ENCODE results near the gene MARCHF9. TPM values are rescaled to one million over a fixed set of nuclear protein-coding genes. Genes with fewer than 3 reads are reported as not detected.

Gene MARCHF9
- total and polyA plus RNA-seq, 2 experiments from 2014 or later = 0.18 to 0.97 TPM

DNA sequence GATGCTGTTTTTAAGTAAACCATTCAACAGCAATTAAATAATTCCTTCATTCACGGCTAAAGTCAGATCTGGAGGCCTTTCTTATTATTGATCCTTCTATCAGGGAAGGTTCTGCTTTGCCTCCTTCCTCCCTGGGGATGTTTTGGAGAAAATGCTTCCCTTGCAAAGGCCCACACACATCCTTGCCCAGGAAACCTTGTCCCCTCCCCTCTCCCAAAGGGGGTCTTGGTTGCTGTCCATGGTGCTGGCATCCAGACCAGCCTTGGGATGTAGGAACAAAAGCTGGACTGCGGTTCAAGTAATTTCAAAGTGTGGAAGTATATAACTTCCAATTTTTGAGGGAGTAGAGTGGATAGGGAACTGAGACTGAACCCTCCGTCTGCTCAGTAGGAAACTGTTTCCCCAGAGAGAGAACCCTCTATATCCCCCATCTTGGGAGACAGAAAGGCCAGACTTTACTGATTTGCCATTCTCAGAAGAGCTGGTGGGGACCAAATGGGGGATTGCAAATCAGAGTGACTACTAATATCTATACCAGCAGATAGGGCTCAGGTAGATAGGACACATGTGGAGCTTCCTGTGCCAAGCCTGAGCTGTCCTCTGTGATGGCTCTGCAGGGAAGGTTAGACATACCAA is 5.6 kb downstream of the MARCHF9 start:
- Histone ChIP-seq H3K4me1 (ENCODE audit: insufficient read depth) (no peaks in the 10 kb centered on the region), H3F3A (ENCODE audit: insufficient read depth) (no peaks in the 10 kb centered on the region), H3K27me3 (replicated peaks; ENCODE audit: insufficient read depth) (peaks cover 20% of the 10 kb centered on the region), H3K4me2 (ENCODE audit: unreplicated experiment) (no peak overlapping the region), H3K4me3 (no peak overlapping the region), H3K79me2 (ENCODE audit: insufficient read depth) (no peaks in the 10 kb centered on the region), H3K9ac (no peak overlapping the region), H3K9me2 (ENCODE audit: insufficient read depth) (no peaks in the 10 kb centered on the region), H4K20me1 (ENCODE audit: insufficient read depth) (no peaks in the 10 kb centered on the region), H3K36me3 (ENCODE audit: low read depth) (no peaks in the 10 kb centered on the region), H3K9me3 (ENCODE audit: low read depth) (no peaks in the 10 kb centered on the region), H3K27ac (no peak overlapping the region), H2AFZ (no peak overlapping the region)
- 86 to 92% methylated on average over 3 of the region's 3 CpGs for WGBS, 2 experiments (ENCODE audit: low coverage in 1 of 2, low lambda C conversion rate in 2 of 2, missing lambda C conversion rate in 2 of 2)
- in situ Hi-C loops (cut with MboI) = no loop called here
- no peak for DNase-seq
- TF ChIP-seq EZH2phosphoT487 (IDR thresholded peaks at IDR 0.05; ENCODE audit: insufficient read depth, low read depth) (no peak), EZH2 (IDR thresholded peaks at IDR 0.05; ENCODE audit: insufficient read depth, poor library complexity, severe bottlenecking) (no peak)

GRCh38 chr12:57761391-57761998 is 6.6 kb downstream of the MARCHF9 start:
- in situ Hi-C loops (cut with MboI) = no loop called here
- Histone ChIP-seq H3K9ac (no peak overlapping the region), H4K20me1 (ENCODE audit: insufficient read depth) (no peaks in the 10 kb centered on the region), H3K4me3 (no peak overlapping the region), H3K9me3 (ENCODE audit: low read depth) (no peaks in the 10 kb centered on the region), H3K4me2 (ENCODE audit: unreplicated experiment) (no peak overlapping the region), H3K27me3 (replicated peaks; ENCODE audit: insufficient read depth) (peaks cover 19% of the 10 kb centered on the region), H2AFZ (no peak overlapping the region), H3K4me1 (ENCODE audit: insufficient read depth) (no peaks in the 10 kb centered on the region), H3K79me2 (ENCODE audit: insufficient read depth) (no peaks in the 10 kb centered on the region), H3K9me2 (ENCODE audit: insufficient read depth) (no peaks in the 10 kb centered on the region), H3F3A (ENCODE audit: insufficient read depth) (peaks cover 4% of the 10 kb centered on the region; the same call in 1 of the 2 replicates), H3K36me3 (ENCODE audit: low read depth) (no peaks in the 10 kb centered on the region), H3K27ac (no peak overlapping the region)
- TF ChIP-seq EZH2 (IDR thresholded peaks at IDR 0.05; ENCODE audit: insufficient read depth, poor library complexity, severe bottlenecking) (no peak), EZH2phosphoT487 (IDR thresholded peaks at IDR 0.05; ENCODE audit: insufficient read depth, low read depth) (no peak)
- 68 to 71% methylated on average over 4 of the region's 4 CpGs for WGBS, 2 experiments (ENCODE audit: low coverage in 1 of 2, low lambda C conversion rate in 2 of 2, missing lambda C conversion rate in 2 of 2)
- DNase-seq = no peak

DNA sequence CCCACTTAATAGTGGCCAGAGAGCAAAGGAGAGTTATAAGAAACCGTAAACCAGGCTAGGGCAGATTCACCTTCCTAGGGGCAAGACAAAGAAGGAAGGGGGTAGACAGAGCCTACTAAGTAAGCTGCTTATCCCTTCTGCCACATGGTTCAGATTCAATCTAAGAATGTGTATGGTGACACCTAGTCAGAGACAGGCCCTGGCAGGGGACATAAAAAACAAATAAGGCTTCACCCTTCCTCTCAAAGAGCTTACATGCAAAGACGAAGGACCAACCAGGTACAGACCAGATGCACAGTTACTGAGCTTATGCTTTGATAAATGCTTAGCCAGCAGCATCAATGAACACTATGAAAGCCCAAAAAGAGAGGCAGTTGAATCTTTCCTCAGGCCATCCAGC is 7.6 kb downstream of the MARCHF9 start:
- 68 to 75% methylated on average over 2 of the region's 2 CpGs for WGBS, 2 experiments (ENCODE audit: low coverage in 1 of 2, low lambda C conversion rate in 2 of 2, missing lambda C conversion rate in 2 of 2)
- in situ Hi-C loops (cut with MboI) = no loop called here
- Histone ChIP-seq H3K9me2 (ENCODE audit: insufficient read depth) (no peaks in the 10 kb centered on the region), H2AFZ (no peak overlapping the region), H3K79me2 (ENCODE audit: insufficient read depth) (no peaks in the 10 kb centered on the region), H3K27me3 (replicated peaks; ENCODE audit: insufficient read depth) (peaks cover 15% of the 10 kb centered on the region), H4K20me1 (ENCODE audit: insufficient read depth) (no peaks in the 10 kb centered on the region), H3K9me3 (ENCODE audit: low read depth) (no peaks in the 10 kb centered on the region), H3K36me3 (ENCODE audit: low read depth) (no peaks in the 10 kb centered on the region), H3K9ac (no peak overlapping the region), H3K27ac (no peak overlapping the region), H3K4me3 (no peak overlapping the region), H3F3A (ENCODE audit: insufficient read depth) (peaks cover 4% of the 10 kb centered on the region; the same call in 1 of the 2 replicates), H3K4me1 (ENCODE audit: insufficient read depth) (0 out of 2 replicates have a peak, but pooled peaks cover 8% of the 10 kb centered on the region), H3K4me2 (ENCODE audit: unreplicated experiment) (no peak overlapping the region)
- DNase-seq = no peak
- TF ChIP-seq EZH2 (IDR thresholded peaks at IDR 0.05; ENCODE audit: insufficient read depth, poor library complexity, severe bottlenecking) (no peak), EZH2phosphoT487 (IDR thresholded peaks at IDR 0.05; ENCODE audit: insufficient read depth, low read depth) (no peak)

- H3K4me2 ChIP-seq (ENCODE audit: unreplicated experiment) = no peak overlapping the region
- H3K9me2 ChIP-seq (ENCODE audit: insufficient read depth) = no peaks in the 10 kb centered on the region
- peaks cover 4% of the 10 kb centered on the region; the same call in 1 of the 2 replicates for H3F3A ChIP-seq (ENCODE audit: insufficient read depth)
- 0 out of 2 replicates have a peak, but pooled peaks cover 9% of the 10 kb centered on the region for H3K4me1 ChIP-seq (ENCODE audit: insufficient read depth)
- DNase-seq = no peak
- no peak overlapping the region for H2AFZ ChIP-seq
- no peaks in the 10 kb centered on the region for H3K79me2 ChIP-seq (ENCODE audit: insufficient read depth)
- H3K27me3 ChIP-seq (replicated peaks; ENCODE audit: insufficient read depth) = peaks cover 15% of the 10 kb centered on the region
- no peaks in the 10 kb centered on the region for H3K9me3 ChIP-seq (ENCODE audit: low read depth)
- no peaks in the 10 kb centered on the region for H3K36me3 ChIP-seq (ENCODE audit: low read depth)
- 83 to 84% methylated on average over 6 of the region's 6 CpGs for WGBS, 2 experiments (ENCODE audit: low coverage in 1 of 2, low lambda C conversion rate in 2 of 2, missing lambda C conversion rate in 2 of 2)
- no peak overlapping the region for H3K9ac ChIP-seq
- H3K4me3 ChIP-seq = no peak overlapping the region
- H4K20me1 ChIP-seq (ENCODE audit: insufficient read depth) = no peaks in the 10 kb centered on the region
- in situ Hi-C loops (cut with MboI) = no loop called here
- TF ChIP-seq EZH2 (IDR thresholded peaks at IDR 0.05; ENCODE audit: insufficient read depth, poor library complexity, severe bottlenecking) = no peak
- TF ChIP-seq EZH2phosphoT487 (IDR thresholded peaks at IDR 0.05; ENCODE audit: insufficient read depth, low read depth) = no peak
- no peak overlapping the region for H3K27ac ChIP-seq
These were observed 9.2 kb downstream of the MARCHF9 start for GRCh38 chr12:57763881-57764661.
